GOT3 (cell line): ENCODE data around the gene LNPK.
"Not testable (repeated sequence)": the region's sequence is repeated elsewhere in the genome, so short reads cannot be mapped to it uniquely, and the experiment has no call there.

ENCODE experiments used
- DNase-seq: peaks from one replicate; lab custom pipeline; 2025; ENCODE audit warnings: mixed read lengths; lab: John Stamatoyannopoulos, UW

The LNPK gene

DNA sequence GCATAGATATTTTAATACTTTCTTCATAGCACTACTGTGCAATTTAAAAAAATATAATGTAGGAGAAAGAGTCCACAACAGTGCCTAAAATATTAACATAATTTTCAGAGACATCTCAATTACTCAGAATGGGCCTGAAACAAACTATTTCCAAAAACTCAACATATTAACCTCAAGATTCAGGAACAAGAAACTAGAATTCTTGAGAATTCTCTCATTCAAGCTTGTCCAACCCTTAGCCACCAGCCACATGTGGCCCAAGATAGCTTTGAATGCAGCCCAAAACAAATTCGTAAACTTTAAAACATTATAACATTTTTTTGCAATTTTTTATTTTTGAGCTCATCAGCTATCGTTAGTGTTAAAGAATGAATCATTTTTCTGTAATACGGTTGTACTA, 35.2 kb downstream of the LNPK start:
- no peak for DNase-seq

DNA sequence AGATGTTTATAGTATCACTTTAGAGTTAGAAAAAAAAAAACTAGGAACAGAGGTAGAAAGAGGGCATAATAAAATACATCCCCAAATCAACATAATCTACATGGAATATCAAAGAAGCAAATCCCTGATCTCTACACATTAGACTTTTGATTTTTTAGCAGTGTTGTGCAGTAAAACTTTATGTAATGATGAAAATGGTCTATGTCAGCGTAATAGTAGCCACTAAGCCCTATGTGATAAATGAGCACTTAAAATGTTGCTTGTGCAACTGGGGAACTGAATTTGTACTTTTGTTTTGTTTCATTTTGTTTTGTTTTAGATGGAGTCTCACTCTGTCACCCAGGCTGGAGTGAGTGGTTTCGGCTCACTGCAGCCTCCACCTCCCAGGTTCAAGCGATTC, 36.3 kb downstream of the LNPK start:
- DNase-seq: no peak

DNA sequence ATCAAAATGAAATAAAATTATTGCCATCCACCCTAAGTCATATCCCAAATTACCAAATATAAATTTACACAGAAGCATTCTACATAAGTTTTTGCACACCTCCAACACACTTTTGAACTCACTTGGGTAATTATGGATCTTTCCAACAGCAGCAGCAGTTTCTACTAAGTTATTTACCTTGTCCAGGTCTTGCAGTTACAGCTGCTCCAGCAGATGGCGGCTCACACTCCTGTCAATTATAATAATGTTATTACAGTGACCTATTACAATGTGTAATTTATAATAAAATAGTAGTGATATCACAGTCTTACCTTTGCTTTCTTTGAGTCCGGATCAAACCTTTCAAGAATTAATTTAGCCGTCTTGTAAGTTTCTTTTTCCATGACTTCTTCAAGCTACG, 37.9 kb downstream of the LNPK start:
- no peak for DNase-seq

DNA sequence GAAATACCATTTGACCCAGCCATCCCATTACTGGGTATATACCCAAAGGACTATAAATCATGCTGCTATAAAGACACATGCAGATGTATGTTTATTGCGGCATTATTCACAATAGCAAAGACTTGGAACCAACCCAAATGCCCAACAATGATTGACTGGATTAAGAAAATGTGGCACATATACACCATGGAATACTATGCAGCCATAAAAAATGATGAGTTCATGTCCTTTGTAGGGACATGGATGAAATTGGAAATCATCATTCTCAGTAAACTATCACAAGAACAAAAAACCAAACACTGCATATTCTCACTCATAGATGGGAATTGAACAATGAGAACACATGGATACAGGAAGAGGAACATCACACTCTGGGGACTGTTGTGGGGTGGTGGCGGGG, 38.9 kb downstream of the LNPK start:
- not testable (repeated sequence) for DNase-seq

DNA sequence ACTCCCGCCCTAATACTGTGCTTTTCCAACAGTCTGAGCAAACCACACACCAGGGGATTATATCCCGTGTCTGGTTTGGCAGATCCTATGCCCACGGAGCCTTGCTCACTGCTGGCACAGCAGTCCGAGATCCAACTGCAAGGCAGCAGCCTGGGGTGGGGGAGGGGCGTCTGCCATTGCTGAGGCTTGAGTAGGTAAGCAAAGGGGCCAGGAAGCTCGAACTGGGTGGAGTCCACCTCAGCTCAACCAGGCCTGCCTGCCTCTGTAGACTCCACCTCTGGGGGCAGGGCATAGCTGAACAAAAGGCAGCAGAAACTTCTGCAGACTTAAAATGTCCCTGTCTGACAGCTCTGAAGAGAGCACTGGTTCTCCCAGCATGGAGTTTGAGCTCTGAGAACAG, 44.2 kb downstream of the LNPK start:
- DNase-seq: no peak

DNA sequence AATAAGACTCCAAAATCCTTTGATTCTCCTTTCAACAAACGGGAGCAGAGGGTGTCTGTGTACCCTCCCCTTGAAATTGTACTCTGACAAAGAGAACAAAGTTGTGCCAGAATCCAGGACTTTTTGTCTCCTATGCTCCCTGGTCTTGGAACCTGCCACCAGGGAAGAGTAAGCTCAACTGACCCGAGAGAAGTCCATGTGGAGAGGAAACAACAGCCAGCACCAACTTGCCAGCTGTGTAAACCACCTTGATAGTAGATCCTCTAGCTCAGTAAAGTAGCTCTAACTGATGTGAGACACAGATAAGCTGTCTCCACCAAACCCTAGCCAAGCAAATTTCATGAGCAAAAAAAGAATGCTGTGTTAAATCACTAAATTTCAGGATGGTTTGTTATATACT, 46.9 kb downstream of the LNPK start:
- DNase-seq: no peak

DNA sequence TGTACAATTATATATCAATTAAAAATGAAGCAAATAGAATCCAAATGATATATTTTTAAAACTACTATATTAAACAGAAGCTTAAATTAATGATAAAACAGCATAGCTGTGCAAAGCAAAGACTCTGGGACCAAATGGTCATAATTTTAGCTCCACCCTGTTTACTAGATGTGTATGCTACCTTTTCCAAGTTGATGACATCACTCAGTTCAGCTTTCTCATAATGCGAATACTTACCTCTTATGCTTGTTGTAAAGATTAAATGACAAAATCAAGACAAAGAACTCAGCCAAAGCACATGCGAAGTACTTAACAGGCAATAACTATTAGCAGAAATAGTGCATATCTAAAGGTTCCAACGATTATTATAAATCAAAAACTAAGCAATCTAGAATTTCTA, 51.6 kb downstream of the LNPK start:
- no peak for DNase-seq

DNA sequence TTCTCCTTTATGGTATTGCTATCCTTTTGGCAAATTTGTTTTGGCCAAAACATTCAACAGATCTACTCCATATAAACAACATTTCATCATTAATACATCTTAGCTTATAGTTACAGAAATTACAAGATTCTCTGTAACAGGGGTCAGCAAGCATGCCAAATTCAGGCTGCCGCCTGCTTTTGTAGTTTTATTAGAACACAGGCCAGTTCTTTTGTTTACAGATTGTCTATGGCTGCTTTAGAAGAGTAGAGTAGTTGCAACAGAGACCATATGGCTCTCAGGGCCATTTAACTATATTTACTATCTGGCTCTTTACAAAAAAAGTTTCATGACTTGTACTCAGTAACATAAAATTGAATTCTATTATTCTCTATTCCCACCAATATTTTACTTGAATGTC, 53.9 kb downstream of the LNPK start:
- no peak for DNase-seq

DNA sequence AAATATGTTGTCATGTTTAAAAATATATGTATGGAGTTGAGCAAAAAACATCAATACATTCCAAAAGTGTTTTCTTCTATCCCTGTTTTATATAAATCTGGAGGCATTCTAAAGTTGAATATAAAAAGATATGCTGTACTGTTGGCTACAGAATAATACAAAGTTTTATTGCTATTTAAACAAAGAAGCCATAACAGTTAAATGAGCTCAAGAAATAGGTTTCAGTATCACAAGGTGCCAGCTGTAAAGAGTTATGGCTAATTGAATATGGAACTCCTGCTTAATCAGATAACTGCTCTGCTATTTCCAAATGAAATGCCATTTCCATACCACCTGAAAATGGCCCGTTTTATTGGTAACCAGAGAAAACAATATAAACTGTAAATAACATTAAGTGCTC, 55.0 kb downstream of the LNPK start:
- no peak for DNase-seq

DNA sequence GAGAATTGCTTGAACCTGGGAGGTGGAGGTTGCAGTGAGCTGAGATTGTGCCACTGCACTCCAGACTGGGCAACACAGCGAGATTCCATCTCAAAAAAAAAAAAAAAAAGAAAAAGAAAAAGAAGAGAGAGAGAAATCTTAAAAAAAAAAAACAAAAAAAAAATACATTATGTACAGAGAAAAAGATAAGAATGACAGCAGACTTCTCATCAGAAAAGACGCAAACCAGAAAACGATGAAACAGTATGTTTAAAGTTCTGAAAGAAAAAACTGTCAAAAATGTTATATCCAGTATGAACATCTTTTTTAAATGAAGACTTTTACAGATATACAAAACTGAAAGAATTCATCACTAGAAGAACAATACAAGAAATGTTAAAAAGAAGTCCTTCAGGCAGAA, 60.4 kb downstream of the LNPK start:
- DNase-seq: no peak

DNA sequence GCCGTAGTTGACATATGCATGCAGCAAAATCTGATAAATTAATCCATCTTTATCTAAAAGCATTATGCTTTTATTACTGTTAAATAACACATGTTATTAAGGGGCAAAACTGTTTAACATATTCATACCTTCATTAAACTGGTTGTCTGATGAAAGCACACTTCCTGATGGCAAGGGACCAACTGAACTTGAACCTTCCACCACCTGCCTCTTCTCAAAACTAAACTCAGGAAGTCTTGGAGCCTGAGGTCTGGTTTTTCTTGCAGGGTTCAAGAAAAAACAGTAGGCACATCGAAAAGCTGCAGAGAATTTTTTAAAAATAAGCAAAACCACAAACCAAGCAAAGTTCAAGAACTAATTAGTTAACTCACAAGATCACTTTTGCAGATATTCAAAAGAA, 64.9 kb downstream of the LNPK start:
- no peak for DNase-seq

DNA sequence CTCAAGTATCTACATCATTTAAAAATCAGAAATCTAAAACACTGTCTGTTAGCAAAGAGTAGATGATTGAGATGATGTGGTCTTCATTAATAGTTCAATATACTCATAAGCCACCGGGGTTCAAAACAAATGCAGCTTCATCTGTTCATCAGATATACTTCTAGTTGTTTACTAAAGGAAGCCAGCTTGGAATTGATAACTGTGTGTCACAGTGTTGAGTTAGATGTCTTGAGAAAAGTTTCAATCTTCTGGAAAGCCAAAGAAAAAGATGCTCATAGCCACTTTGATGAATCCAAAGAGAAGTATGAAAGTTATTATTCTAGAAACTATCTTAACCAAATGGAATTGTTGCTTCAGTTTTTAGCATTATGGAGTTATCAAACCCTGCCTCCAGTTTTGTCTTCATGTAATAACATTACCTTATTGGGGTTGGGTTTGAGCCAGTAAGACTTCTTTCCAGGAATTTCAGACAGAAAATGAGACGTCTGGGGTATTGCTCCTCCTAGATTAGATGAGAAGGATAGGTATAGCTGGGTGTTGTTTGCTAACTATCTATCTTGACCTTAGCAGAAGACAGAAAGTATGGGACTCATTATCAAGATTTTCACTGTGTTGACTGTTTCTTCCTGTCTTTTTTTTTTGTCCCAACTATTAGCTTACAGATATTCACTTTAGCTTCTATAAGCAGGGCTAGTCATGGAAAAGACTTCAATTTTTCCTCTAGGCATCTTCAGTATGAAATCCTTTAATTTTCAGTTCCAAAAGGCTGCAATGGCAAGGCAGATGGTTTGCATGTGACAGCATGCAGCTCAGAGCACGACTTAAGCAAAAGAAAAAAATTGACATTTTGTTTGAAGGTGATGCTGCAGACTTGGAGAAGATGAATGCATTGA, 66.5 kb downstream of the LNPK start:
- DNase-seq: no peak

DNA sequence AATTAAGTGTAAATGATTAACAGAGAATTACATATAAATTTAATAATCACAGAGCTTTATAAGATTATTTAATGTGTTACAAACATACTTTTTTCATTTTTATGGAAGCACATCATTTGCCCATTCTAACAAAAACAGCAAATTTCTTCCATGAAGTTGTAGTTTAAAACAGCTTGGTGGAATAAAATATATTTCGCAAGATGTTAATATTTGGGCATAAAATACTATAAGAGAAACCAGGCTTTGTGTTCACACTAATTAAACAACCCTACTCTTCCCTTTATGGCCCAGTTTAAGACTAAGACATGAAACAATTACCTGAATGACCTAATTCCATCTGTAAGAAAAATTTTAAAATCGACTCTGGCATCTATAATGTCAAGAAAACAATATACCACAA, 69.4 kb downstream of the LNPK start:
- no peak for DNase-seq

DNA sequence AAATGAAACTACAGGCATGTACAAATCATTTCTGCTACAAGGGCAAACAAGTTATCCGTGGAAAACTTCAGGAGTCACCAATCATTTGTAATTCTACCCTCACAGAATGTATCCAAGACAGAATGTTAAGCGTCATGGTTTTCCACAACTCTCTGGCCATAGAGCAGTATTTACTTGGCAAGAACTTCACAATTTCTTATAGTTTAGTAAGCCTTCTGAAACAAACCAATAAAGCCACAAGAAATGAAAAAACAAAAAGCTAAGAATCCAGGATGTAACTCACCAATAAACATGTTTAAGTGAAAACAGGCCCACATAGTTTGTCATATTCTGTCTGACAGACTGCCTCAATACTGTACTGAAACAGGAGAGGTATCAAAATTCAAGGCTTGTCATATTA, 70.3 kb downstream of the LNPK start:
- DNase-seq: no peak

DNA sequence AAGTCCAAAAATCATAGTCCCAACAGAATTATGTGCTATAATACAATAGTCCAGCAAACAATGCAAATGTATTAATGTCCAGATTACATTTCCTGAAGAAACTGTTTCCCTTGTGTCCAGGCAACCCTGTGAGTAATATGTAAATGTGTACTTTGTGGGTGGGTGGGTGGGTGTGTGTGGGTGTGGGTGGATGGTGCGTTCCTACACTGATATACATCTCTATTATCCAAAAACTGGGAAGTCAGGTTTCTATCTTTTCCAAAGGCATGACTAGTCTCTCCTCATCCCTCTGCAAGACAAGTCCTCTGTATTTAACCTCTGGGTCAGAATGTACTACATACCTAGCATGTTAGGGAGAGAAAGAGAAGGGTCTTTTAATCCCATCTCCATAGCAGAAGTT, 71.6 kb downstream of the LNPK start:
- no peak for DNase-seq

DNA sequence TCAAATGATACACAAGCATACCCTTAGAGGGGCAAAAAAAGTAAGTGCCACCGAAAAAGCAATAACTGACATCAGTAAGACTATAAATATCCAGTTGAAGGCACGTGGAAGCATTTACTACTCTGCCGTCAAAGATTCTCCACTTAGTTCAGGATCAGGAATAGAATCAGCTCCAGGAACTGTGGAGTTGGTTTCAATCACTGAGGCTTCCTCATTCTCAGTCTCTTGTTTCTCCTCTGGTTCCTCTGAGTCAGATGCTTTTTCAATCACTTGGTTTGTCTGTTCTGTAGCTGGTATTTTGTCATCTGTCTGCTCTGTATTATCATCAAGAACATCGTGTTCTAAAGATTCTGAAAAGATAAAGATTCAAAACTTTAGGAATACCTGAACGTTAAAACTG, 72.2 kb downstream of the LNPK start:
- DNase-seq: no peak

DNA sequence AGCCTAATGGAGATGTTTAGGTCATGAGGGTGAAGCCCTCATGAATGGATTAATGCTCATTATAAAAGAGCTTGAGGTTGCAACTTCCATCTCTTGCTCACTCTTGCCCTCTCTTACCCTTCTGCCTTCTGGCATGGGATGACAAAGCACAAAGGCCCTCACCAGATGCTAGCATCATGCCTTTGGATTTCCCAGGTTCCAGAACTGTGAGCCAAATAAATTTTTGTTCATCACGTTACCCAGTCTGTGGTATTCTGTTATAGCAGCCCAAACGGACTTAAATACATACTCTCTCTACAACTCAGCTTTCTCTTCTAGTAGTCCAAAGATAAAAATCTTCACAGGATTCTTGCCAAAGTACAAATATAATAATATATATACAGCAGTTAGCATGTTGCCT, 75.8 kb downstream of the LNPK start:
- no peak for DNase-seq

DNA sequence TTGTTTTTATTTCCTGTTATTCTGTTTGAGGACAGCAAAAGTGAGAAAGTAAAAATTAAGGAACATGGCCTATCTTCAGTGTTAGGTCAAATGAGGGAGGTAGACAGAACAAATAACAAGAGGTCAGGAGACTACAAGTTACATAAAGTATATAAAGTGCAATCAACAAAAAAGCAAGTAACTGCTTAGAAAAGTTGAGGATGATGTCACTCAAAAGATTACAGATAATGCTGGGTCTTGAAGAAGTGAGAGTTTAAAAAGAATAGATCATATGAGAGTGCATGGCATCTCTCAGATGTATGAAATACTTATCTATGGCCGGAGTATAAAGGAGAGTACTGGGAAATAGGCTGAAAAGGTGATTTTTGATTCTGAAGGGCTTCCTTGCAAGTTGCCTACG, 79.9 kb downstream of the LNPK start:
- DNase-seq: no peak

DNA sequence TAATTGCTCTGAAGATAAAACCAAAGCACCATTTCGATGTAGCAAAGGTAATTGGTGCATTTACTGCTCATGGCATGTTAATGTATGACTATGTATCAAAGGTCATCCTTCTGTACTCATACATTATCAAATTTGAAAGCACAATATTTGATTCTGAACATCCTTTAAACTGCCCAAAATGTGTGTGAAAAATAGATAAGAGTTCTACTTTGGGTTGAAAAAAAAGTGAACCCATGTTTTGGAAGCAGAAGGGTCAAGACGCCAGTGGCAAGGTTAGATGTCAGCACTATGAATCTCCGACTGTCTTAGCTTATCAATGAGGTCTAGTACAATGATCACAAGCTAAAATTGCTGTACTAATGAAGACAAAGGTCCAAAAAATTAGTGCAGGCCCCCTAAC, 83.1 kb downstream of the LNPK start:
- DNase-seq: no peak

DNA sequence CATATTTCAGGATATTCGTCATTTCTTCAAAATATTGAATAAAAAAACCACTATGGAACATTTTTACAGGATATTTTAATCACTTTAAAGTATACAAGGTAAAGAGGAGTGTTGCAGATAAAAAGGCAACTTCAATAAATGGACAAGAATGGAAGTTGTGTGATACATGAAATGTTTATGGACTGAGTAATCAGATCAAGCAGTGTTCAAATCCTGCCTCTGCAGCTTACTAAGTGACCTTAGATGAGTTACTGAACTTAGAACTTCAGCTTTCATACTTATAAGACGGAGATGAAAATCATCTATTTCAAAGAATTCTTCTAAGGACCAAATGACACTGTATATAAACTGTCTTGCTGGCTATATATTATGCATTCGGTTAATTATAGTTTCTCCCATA, 87.2 kb downstream of the LNPK start:
- no peak for DNase-seq

DNA sequence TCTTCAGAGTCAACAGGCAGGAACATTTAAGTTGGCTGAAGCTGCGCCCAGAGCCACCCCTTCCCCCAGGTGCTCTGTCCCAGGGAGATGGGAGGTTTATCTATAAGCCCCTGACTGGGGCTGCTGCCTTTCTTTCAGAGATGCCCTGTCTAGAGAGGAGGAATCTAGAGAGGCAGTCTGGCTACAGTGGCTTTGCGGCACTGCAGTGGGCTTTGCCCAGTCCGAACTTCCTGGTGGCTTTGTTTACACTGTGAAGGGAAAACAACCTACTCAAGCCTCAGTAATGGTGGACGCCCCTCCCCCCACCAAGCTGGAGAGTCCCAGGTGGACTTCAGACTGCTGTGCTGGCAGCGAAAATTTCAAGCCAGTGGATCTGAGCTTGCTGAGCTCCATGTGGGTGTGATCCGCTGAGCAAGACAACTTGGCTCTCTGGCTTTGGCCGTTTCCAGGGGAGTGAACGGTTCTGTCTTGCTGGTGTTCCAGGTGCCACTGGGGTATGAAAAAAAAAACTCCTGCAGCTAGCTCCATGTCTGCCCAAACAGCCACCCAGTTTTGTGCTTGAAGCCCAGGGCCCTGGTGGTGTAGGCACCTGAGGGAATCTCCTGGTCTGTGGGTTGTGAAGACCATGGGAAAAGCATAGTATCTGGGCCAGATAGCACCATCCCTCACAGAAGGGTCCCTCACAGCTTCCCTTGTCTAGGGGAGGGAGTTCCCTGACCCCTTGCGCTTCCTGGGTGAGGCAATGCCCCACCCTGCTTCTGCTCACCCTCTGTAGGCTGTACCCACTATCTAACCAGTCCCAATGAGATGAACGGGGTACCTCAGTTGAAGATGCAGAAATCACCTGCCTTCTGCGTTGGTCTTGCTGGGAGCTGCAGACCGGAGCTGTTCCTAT, 88.0 kb downstream of the LNPK start:
- DNase-seq: not testable (repeated sequence)

DNA sequence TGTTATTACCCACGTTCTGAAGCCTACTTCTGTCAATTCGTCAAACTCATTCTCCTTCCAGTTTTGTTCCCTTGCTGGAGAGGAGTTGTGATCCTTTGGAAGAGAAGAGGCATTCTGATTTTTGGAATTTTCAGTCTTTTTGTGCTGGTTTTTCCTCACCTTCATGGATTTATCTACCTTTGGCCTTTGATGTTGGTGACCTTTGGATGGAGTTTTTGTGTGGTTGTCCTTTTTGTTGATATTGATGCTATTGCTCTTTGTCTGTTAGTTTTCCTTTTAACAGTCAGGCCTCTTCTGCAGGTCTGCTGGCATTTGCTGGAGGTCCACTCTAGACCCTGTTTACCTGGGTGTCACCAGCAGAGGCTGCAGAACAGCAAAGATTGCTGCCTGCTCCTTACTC, 88.8 kb downstream of the LNPK start:
- not testable (repeated sequence) for DNase-seq

DNA sequence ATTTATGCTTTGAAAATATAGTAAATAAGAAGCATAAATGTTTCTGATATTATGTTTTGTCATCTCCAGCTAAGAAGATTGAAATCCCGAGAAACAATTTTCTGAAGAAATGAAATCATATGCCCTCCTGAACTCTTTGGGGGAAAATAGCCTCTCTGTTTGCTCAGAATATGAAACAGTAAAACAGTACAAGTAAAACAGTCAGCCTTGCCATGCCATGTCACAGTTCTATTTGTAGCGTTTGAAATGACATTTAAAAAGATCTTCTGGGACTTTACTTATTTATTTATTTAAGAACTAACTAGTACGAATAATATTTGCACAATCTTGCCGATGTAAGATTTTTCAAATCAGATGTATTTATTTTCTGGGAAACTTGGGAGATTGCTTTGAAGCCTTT, 98.0 kb downstream of the LNPK start:
- no peak for DNase-seq
